DOHH2 (cell line): Measurements from ENCODE around the gene UPF2.

Source experiments
- H3F3A ChIP-seq: fragments of 200-600 bp; sonication (generic), shearing (Covaris generic); 2 replicates; pipeline ENCODE4 v1.6.0; 2016; ENCODE audit warnings: antibody characterized with exemption, mild to moderate bottlenecking; ENCODE audit not compliant: control insufficient read depth, insufficient read depth
- H3K27ac ChIP-seq: fragments of 200-600 bp; sonication (generic); 2 replicates; pipeline ENCODE4 v1.5.1; 2014; ENCODE audit warnings: low read depth, mild to moderate bottlenecking, low read length, moderate library complexity
- H3K27me3 ChIP-seq: fragments of 200-600 bp; sonication (generic); 2 replicates; pipeline ENCODE4 v1.6.1; 2014; ENCODE audit warnings: mild to moderate bottlenecking, low read length, mixed read lengths; ENCODE audit not compliant: control insufficient read depth
- H3K36me3 ChIP-seq: fragments of 200-600 bp; sonication (generic); 2 replicates; pipeline ENCODE4 v1.6.1; 2014; ENCODE audit warnings: mild to moderate bottlenecking, low read length, moderate library complexity, mixed read lengths; ENCODE audit not compliant: control insufficient read depth
- H3K4me1 ChIP-seq: fragments of 200-600 bp; sonication (generic); 2 replicates; pipeline ENCODE4 v1.6.1; 2014; ENCODE audit warnings: mild to moderate bottlenecking, low read length, mixed read lengths; ENCODE audit not compliant: control insufficient read depth
- H3K4me2 ChIP-seq: fragments of 200-600 bp; sonication (generic); 2 replicates; pipeline ENCODE4 v1.6.0; 2014; ENCODE audit warnings: mild to moderate bottlenecking, low read length, moderate library complexity
- H3K4me3 ChIP-seq: fragments of 200-600 bp; sonication (generic); 2 replicates; pipeline ENCODE4 v1.5.1; 2014; ENCODE audit warnings: mild to moderate bottlenecking, low read length, mixed read lengths
- H3K79me2 ChIP-seq: fragments of 200-600 bp; sonication (generic); 2 replicates; pipeline ENCODE4 v1.6.1; 2014; ENCODE audit warnings: mild to moderate bottlenecking, low read length, mixed read lengths; ENCODE audit not compliant: control insufficient read depth
- H3K9me2 ChIP-seq: fragments of 200-600 bp; sonication (generic); replicated peaks from 2 replicates; pipeline ENCODE4 v1.6.1; 2014; ENCODE audit warnings: mild to moderate bottlenecking, low read length, mixed read lengths; ENCODE audit not compliant: control insufficient read depth
- H3K9me3 ChIP-seq: fragments of 200-600 bp; sonication (generic); 2 replicates; pipeline ENCODE4 v1.6.1; 2014; ENCODE audit warnings: antibody characterized with exemption, low read length, mixed read lengths; ENCODE audit not compliant: control insufficient read depth, insufficient read depth
- H4K20me1 ChIP-seq: fragments of 200-600 bp; sonication (generic); 2 replicates; pipeline ENCODE4 v1.6.0; 2014; ENCODE audit warnings: low read depth, mild to moderate bottlenecking, antibody characterized with exemption, low read length, moderate library complexity; ENCODE audit not compliant: control insufficient read depth, insufficient read depth
- EZH2phosphoT487 ChIP-seq: fragments of 200-600 bp; sonication (generic); IDR thresholded peaks from 2 replicates; pipeline ENCODE4 v1.6.1; 2017; ENCODE audit warnings: borderline replicate concordance, mild to moderate bottlenecking, antibody characterized with exemption, low read length, moderate library complexity, mixed read lengths
- TF ChIP-seq, protein P1 (sequence below): fragments of 200-600 bp; sonication (generic); IDR thresholded peaks from one replicate; pipeline ENCODE4 v1.5.1; 2014; ENCODE audit warnings: antibody characterized with exemption, mild to moderate bottlenecking, low read depth, low read length; ENCODE audit not compliant: poor library complexity, severe bottlenecking

Gene UPF2

DNA sequence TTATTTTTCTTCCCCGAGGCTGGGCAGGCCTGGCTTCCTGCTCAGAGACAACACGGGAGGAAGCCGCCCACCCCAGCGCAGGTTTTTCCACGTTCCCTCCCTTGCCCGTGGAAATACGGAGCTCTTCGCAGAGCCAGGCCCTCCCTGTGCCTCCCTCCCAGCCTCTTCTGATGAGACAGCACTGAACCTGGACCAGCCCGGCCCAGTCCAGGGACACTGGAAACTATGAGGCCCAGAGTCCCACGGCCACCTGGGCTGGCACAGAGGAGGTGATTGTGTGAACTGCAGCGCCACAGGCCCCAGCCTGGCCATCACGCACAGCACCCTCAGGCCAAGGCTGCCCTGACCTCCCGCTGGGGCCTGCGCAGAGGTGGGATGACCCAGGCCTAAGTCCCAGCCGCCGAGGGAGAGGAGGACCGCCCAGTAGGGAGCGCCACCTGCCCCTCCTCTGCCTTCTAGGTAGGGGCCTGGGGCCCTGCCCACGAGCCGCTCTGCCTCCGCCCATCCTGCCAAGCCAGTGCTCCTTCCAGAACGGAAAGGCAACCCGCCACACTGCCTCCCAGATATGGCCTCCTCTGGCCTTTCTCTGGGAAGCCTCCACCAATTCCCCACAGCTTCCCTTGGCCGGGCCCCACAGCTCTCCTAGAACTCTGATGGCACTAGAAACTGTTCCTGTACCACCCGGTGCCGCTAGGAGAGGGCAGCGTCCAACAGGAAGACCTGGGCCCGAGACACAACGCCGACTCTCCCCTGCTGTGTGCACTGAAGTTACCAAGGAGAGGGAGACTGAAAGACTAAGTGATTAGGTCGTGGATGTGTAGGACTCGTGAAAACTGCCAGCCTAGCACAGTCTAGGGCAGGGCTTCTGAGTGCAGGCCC, 162.2 kb downstream of the UPF2 start:
- H3K4me3 ChIP-seq, result no peak overlapping the region
- H3K27ac ChIP-seq, result no peak overlapping the region
- H3K4me2 ChIP-seq, result no peak overlapping the region
- no peaks in the 10 kb centered on the region for H3K27me3 ChIP-seq
- no peaks in the 10 kb centered on the region for H3K79me2 ChIP-seq
- H3F3A ChIP-seq, result no peaks in the 10 kb centered on the region
- no peaks in the 10 kb centered on the region for H3K4me1 ChIP-seq
- no peaks in the 10 kb centered on the region for H3K9me2 ChIP-seq
- no peaks in the 10 kb centered on the region for H4K20me1 ChIP-seq
- no peaks in the 10 kb centered on the region for H3K9me3 ChIP-seq
- TF ChIP-seq EZH2phosphoT487, result no peak
- TF ChIP-seq, protein P1, sequence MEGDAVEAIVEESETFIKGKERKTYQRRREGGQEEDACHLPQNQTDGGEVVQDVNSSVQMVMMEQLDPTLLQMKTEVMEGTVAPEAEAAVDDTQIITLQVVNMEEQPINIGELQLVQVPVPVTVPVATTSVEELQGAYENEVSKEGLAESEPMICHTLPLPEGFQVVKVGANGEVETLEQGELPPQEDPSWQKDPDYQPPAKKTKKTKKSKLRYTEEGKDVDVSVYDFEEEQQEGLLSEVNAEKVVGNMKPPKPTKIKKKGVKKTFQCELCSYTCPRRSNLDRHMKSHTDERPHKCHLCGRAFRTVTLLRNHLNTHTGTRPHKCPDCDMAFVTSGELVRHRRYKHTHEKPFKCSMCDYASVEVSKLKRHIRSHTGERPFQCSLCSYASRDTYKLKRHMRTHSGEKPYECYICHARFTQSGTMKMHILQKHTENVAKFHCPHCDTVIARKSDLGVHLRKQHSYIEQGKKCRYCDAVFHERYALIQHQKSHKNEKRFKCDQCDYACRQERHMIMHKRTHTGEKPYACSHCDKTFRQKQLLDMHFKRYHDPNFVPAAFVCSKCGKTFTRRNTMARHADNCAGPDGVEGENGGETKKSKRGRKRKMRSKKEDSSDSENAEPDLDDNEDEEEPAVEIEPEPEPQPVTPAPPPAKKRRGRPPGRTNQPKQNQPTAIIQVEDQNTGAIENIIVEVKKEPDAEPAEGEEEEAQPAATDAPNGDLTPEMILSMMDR, result no peak
- H3K36me3 ChIP-seq, result no peaks in the 10 kb centered on the region

DNA sequence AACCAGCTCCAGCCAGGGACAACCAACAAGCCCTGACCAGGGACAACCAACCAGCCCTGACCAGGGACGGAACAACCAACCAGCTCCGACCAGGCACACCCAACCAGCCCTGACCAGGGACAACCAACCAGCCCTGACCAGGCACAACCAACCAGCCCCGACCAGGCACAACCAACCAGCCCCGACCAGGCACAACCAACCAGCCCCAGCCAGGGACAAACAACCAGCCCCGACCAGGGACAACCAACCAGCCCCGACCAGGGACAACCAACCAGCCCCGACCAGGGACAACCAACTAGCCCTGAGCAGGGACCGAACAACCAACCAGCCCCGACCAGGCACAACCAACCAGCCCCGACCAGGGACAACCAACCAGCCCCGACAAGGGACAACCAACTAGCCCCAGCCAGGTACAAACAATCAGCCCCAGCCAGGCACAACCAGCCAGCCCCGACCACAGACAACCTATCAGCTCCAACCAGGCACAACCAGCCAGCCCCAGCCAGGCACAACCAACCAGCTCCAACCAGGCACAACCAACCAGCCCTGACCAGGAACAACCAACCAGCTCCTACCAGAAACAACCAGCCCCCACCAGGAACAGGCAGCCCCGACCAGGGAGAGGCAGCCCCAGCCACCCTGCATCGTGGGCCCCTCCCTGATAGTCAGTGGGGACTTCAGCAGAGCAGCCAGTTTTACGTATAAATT, 163.1 kb downstream of the UPF2 start:
- Histone ChIP-seq H3K9me2 (no peaks in the 10 kb centered on the region), H3K27me3 (no peaks in the 10 kb centered on the region), H3K4me1 (peaks cover 5% of the 10 kb centered on the region), H4K20me1 (no peaks in the 10 kb centered on the region), H3K36me3 (no peaks in the 10 kb centered on the region), H3F3A (no peaks in the 10 kb centered on the region), H3K4me3 (no peak overlapping the region), H3K9me3 (no peaks in the 10 kb centered on the region), H3K27ac (no peak overlapping the region), H3K79me2 (no peaks in the 10 kb centered on the region), H3K4me2 (no peak overlapping the region)
- TF ChIP-seq, protein P1, result no peak
- TF ChIP-seq EZH2phosphoT487, result no peak

DNA sequence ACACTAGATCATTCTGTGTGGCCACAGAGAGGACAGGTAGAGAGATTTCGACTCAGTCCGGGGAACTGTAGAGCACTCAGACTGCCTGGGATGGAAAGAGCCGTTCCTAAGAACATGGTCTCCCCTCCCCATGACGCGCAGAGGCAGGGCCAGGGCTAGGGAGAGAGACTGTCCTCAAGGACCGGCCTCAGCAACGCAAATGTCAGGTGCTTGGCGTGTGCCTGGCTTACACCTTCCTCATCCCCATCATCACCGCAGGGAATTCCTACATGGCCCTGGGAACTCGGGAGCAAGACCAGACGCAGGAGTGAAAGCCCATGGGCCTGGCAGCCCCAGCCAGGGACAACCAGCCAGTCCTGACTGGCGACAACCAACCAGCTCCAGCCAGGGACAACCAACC, 163.8 kb downstream of the UPF2 start:
- peaks cover 9% of the 10 kb centered on the region for H3K4me1 ChIP-seq
- H4K20me1 ChIP-seq, result no peaks in the 10 kb centered on the region
- H3K79me2 ChIP-seq, result no peaks in the 10 kb centered on the region

More for the DNA sequence above, 163.8 kb downstream of the UPF2 start:
- H3K9me3 ChIP-seq, result no peaks in the 10 kb centered on the region
- no peak overlapping the region for H3K27ac ChIP-seq
- no peaks in the 10 kb centered on the region for H3F3A ChIP-seq
- TF ChIP-seq, protein P1, result no peak
- TF ChIP-seq EZH2phosphoT487, result no peak
- no peak overlapping the region for H3K4me3 ChIP-seq
- H3K4me2 ChIP-seq, result no peak overlapping the region
- no peaks in the 10 kb centered on the region for H3K27me3 ChIP-seq
- no peaks in the 10 kb centered on the region for H3K36me3 ChIP-seq
- no peaks in the 10 kb centered on the region for H3K9me2 ChIP-seq
